ENCODE data around the gene MORC3. TPM values are rescaled to one million over a fixed set of nuclear protein-coding genes. Genes with fewer than 3 reads are reported as not detected.
"Not testable (repeated sequence)": the region's sequence is repeated elsewhere in the genome, so short reads cannot be mapped to it uniquely, and the experiment has no call there.

MORC3 gene
- total RNA-seq, 1 experiment from 2014 or later = 19.8 TPM

- Histone ChIP-seq H3K79me2 (ENCODE audit: insufficient read depth, low read length) (peaks cover 40% of the 10 kb centered on the region), H3K9me2 (ENCODE audit: insufficient read depth) (no peaks in the 10 kb centered on the region), H3K27ac (ENCODE audit: low read depth, low read length) (no peak overlapping the region), H3K27me3 (ENCODE audit: insufficient read depth, low read length) (no peaks in the 10 kb centered on the region), H3K9ac (ENCODE audit: low read length) (no peak overlapping the region), H4K20me1 (ENCODE audit: insufficient read depth) (no peaks in the 10 kb centered on the region; the same call in 1 of the 2 replicates), H3K4me3 (replicated peaks in 1 of 2; ENCODE audit: low read depth in 1 of 2, low read length in 2 of 2) (no peak overlapping the region), H2AFZ (ENCODE audit: low read depth, low read length, poor library complexity, severe bottlenecking) (no peak overlapping the region), H3K4me1 (ENCODE audit: control insufficient read depth in 1 of 2, insufficient read depth in 2 of 2, low read length in 2 of 2) (peaks cover 0 to 12% of the 10 kb centered on the region in 2 experiments; a peak in 2 of 4 replicates), H3K9me3 (ENCODE audit: control insufficient read depth in 1 of 2, insufficient read depth in 1 of 2, low read depth in 1 of 2, low read length in 2 of 2) (no peaks in the 10 kb centered on the region), H3K36me3 (ENCODE audit: control insufficient read depth in 1 of 2, insufficient read depth in 2 of 2, low read length in 2 of 2) (peaks cover 20 to 43% of the 10 kb centered on the region in 2 experiments; a peak in 3 of 4 replicates), H3K4me2 (ENCODE audit: low read length) (peak overlapping the region; percentile 38)
- ATAC-seq (no peak), DNase-seq (ENCODE audit: low read depth, low spot score) (no peak)
- CTCF ChIA-PET = interaction anchor here (0.6 kb wide), 1 partner anchor 177 kb away, joined by 3 read pairs; no protein-coding TSS in a partner anchor
- POLR2A ChIA-PET = no interaction called here
- no peak for TF ChIP-seq SIN3A (IDR thresholded peaks at IDR 0.05; ENCODE audit: low read depth)
- TF ChIP-seq JUND (IDR thresholded peaks at IDR 0.05) = no peak
- no peak for TF ChIP-seq CBX3 (IDR thresholded peaks at IDR 0.05; ENCODE audit: low read depth)
- no peak for TF ChIP-seq ZFX (IDR thresholded peaks at IDR 0.05)
- no peak for TF ChIP-seq ZNF274 (IDR thresholded peaks at IDR 0.05; ENCODE audit: low read depth, low read length)
- RAD21 ChIA-PET (ENCODE audit: low non-redundant PET in 1 of 2, low total read pairs in 2 of 2, uncharacterized antibody in 2 of 2, unreplicated experiment in 2 of 2) = no interaction called here
- no TSS peak for BruUV-seq (replicated peaks)
- intact Hi-C loops (cut with micrococcal nuclease) = no loop called here
Observed at GRCh38 chr21:36337099-36337509, 17.1 kb downstream of the MORC3 start.

DNA sequence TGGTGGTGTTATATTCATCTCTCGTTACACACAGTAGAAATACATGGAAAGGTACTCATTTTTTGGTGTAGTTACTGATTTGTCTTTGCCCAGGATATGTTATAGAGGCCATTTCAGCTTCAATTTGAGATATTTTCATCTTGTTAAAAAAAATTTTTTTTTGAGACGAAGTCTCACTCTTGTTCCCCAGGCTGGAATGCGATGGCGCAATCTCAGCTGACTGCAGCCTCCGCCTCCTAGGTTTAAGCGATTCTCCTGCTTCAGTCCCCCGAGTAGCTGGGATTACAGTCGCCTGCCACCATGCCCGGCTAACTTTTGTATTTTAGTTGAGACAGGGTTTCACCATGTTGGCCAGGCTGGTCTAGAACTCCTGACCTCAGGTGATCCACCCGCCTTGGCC, 19.0 kb downstream of the MORC3 start:
- H2AFZ ChIP-seq (ENCODE audit: low read depth, low read length, poor library complexity, severe bottlenecking) = no peak overlapping the region
- peaks cover 20 to 50% of the 10 kb centered on the region in 2 experiments; a peak in 3 of 4 replicates for H3K36me3 ChIP-seq (ENCODE audit: control insufficient read depth in 1 of 2, insufficient read depth in 2 of 2, low read length in 2 of 2)

GRCh38 chr21:36342581-36342980, 22.6 kb downstream of the MORC3 start:
- H3K9ac ChIP-seq (ENCODE audit: low read length); CTCF ChIA-PET; H3K4me1 ChIP-seq (ENCODE audit: control insufficient read depth in 1 of 2, insufficient read depth in 2 of 2, low read length in 2 of 2); H3K9me2 ChIP-seq (ENCODE audit: insufficient read depth); RAD21 ChIA-PET (ENCODE audit: low non-redundant PET in 1 of 2, low total read pairs in 2 of 2, uncharacterized antibody in 2 of 2, unreplicated experiment in 2 of 2); BruUV-seq (replicated peaks); H3K4me3 ChIP-seq (replicated peaks in 1 of 2; ENCODE audit: low read depth in 1 of 2, low read length in 2 of 2); DNase-seq (ENCODE audit: low read depth, low spot score); H4K20me1 ChIP-seq (ENCODE audit: insufficient read depth); H3K4me2 ChIP-seq (ENCODE audit: low read length); H3K27me3 ChIP-seq (ENCODE audit: insufficient read depth, low read length); H3K27ac ChIP-seq (ENCODE audit: low read depth, low read length); intact Hi-C loops (cut with micrococcal nuclease); H3K79me2 ChIP-seq (ENCODE audit: insufficient read depth, low read length); H3K9me3 ChIP-seq (ENCODE audit: control insufficient read depth in 1 of 2, insufficient read depth in 1 of 2, low read depth in 1 of 2, low read length in 2 of 2); H2AFZ ChIP-seq (ENCODE audit: low read depth, low read length, poor library complexity, severe bottlenecking); POLR2A ChIA-PET; ATAC-seq: not testable (repeated sequence)
- H3K36me3 ChIP-seq (ENCODE audit: control insufficient read depth in 1 of 2, insufficient read depth in 2 of 2, low read length in 2 of 2) = peaks cover 35 to 65% of the 10 kb centered on the region in 2 experiments; a peak in 3 of 4 replicates

More for the DNA sequence above, 19.0 kb downstream of the MORC3 start:
- no peak overlapping the region for H3K4me3 ChIP-seq (replicated peaks in 1 of 2; ENCODE audit: low read depth in 1 of 2, low read length in 2 of 2)
- H3K4me2 ChIP-seq (ENCODE audit: low read length) = no peak overlapping the region
- peaks cover 0 to 12% of the 10 kb centered on the region in 2 experiments; a peak in 2 of 4 replicates for H3K4me1 ChIP-seq (ENCODE audit: control insufficient read depth in 1 of 2, insufficient read depth in 2 of 2, low read length in 2 of 2)
- ATAC-seq (no peak), DNase-seq (ENCODE audit: low read depth, low spot score) (no peak)
- no peaks in the 10 kb centered on the region for H3K9me3 ChIP-seq (ENCODE audit: control insufficient read depth in 1 of 2, insufficient read depth in 1 of 2, low read depth in 1 of 2, low read length in 2 of 2)
- no peaks in the 10 kb centered on the region for H3K9me2 ChIP-seq (ENCODE audit: insufficient read depth)
- TF ChIP-seq ATF3 (IDR thresholded peaks at IDR 0.05) = no peak
- no peak overlapping the region for H3K9ac ChIP-seq (ENCODE audit: low read length)
- CTCF ChIA-PET = no interaction called here
- H3K27ac ChIP-seq (ENCODE audit: low read depth, low read length) = no peak overlapping the region
- POLR2A ChIA-PET = no interaction called here
- H4K20me1 ChIP-seq (ENCODE audit: insufficient read depth) = no peaks in the 10 kb centered on the region; the same call in 1 of the 2 replicates
- no TSS peak for BruUV-seq (replicated peaks)
- intact Hi-C loops (cut with micrococcal nuclease) = no loop called here
- RAD21 ChIA-PET (ENCODE audit: low non-redundant PET in 1 of 2, low total read pairs in 2 of 2, uncharacterized antibody in 2 of 2, unreplicated experiment in 2 of 2) = no interaction called here
- H3K27me3 ChIP-seq (ENCODE audit: insufficient read depth, low read length) = no peaks in the 10 kb centered on the region
- peaks cover 24% of the 10 kb centered on the region for H3K79me2 ChIP-seq (ENCODE audit: insufficient read depth, low read length)

Measured in HCT116 (cell line).